Measurements from ENCODE around the gene RNF151. TPM values are rescaled to one million over a fixed set of nuclear protein-coding genes. Genes with fewer than 3 reads are reported as not detected.

The RNF151 gene
- total and polyA plus RNA-seq, 2 of the 13 experiments (the other 11 are each of a cell fraction or from before 2014, with no cell fraction given), result not detected

DNA sequence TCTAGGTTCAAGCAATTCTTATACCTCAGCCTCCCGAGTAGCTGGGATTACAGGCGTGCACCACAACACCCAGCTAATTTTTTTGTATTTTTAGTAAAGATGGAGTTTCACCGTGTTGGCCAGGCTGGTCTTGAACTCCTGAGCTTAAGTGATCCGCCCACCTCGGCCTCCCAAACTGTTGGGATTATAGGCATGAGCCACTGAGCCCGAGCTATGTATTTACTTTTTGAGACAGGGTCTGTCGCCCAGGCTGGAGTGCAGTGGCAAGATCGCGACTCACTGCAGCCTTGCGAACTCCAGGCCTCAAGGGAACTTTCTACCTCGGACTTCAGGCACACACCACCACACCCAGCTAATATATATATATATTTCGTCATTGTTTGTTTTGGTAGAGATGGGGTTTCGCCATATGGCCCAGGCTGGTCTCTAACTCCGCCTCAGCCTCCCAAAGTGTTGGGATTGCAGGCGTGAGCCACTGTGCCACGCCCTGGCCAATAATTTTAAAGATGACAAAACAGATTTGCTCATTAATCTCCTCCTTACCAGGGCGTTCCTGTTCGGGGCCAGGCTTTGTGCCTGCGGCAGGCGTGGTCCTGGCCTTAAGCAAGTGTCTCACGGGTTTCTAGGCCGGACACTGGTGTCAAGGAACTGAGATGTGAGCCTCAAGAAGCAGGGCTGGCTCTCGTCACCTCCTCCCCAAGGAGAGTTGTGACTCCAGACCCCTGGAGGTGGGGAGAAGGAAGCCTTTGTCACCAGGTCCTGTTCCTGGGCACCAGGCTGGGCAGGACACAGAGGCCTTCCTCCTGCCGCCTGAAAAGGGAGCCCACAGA, 48.7 kb downstream of the RNF151 start (continued):
- TF ChIP-seq, protein P1, sequence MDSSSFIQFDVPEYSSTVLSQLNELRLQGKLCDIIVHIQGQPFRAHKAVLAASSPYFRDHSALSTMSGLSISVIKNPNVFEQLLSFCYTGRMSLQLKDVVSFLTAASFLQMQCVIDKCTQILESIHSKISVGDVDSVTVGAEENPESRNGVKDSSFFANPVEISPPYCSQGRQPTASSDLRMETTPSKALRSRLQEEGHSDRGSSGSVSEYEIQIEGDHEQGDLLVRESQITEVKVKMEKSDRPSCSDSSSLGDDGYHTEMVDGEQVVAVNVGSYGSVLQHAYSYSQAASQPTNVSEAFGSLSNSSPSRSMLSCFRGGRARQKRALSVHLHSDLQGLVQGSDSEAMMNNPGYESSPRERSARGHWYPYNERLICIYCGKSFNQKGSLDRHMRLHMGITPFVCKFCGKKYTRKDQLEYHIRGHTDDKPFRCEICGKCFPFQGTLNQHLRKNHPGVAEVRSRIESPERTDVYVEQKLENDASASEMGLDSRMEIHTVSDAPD (CRISPR knock-in tag; IDR thresholded peaks at IDR 0.05), result peak; percentile 93
- TF ChIP-seq ZNF441 (CRISPR knock-in tag; IDR thresholded peaks at IDR 0.05; ENCODE audit: borderline replicate concordance) (peak; percentile 73), ZNF292 (CRISPR knock-in tag; IDR thresholded peaks at IDR 0.05; ENCODE audit: borderline replicate concordance, low read depth) (no peak), ZNF143 (CRISPR knock-in tag; IDR thresholded peaks at IDR 0.05) (no peak), ZNF253 (CRISPR knock-in tag; IDR thresholded peaks at IDR 0.05; ENCODE audit: borderline replicate concordance) (no peak), SMARCE1 (IDR thresholded peaks at IDR 0.05; ENCODE audit: borderline replicate concordance) (no peak), ZFP36 (IDR thresholded peaks at IDR 0.05; ENCODE audit: borderline replicate concordance, low read depth, low read length, partially characterized antibody) (no peak), ZNF251 (CRISPR knock-in tag; IDR thresholded peaks at IDR 0.05) (no peak), ZNF543 (CRISPR knock-in tag; IDR thresholded peaks at IDR 0.05) (no peak), ZNF563 (CRISPR knock-in tag; IDR thresholded peaks at IDR 0.05) (no peak), ELF3 (CRISPR knock-in tag; IDR thresholded peaks at IDR 0.05) (no peak), ZNF136 (CRISPR knock-in tag; IDR thresholded peaks at IDR 0.05; ENCODE audit: low read depth) (no peak), ETV6 (CRISPR knock-in tag; conservative IDR thresholded peaks at IDR 0.05) (no peak), ZNF772 (CRISPR knock-in tag; IDR thresholded peaks at IDR 0.05) (no peak), DR1 (CRISPR knock-in tag; IDR thresholded peaks at IDR 0.05) (no peak), ZNF567 (CRISPR knock-in tag; IDR thresholded peaks at IDR 0.05; ENCODE audit: borderline replicate concordance) (no peak), CBX1 (IDR thresholded peaks at IDR 0.05; ENCODE audit: low read depth) (no peak), ZNF512B (CRISPR knock-in tag; IDR thresholded peaks at IDR 0.05; ENCODE audit: borderline replicate concordance) (no peak), ZFP37 (CRISPR knock-in tag; IDR thresholded peaks at IDR 0.05; ENCODE audit: borderline replicate concordance) (no peak), ZSCAN20 (CRISPR knock-in tag; IDR thresholded peaks at IDR 0.05; ENCODE audit: borderline replicate concordance) (no peak), RAD51 (IDR thresholded peaks at IDR 0.05; ENCODE audit: borderline replicate concordance) (no peak)
- TF ChIP-seq, protein P2, sequence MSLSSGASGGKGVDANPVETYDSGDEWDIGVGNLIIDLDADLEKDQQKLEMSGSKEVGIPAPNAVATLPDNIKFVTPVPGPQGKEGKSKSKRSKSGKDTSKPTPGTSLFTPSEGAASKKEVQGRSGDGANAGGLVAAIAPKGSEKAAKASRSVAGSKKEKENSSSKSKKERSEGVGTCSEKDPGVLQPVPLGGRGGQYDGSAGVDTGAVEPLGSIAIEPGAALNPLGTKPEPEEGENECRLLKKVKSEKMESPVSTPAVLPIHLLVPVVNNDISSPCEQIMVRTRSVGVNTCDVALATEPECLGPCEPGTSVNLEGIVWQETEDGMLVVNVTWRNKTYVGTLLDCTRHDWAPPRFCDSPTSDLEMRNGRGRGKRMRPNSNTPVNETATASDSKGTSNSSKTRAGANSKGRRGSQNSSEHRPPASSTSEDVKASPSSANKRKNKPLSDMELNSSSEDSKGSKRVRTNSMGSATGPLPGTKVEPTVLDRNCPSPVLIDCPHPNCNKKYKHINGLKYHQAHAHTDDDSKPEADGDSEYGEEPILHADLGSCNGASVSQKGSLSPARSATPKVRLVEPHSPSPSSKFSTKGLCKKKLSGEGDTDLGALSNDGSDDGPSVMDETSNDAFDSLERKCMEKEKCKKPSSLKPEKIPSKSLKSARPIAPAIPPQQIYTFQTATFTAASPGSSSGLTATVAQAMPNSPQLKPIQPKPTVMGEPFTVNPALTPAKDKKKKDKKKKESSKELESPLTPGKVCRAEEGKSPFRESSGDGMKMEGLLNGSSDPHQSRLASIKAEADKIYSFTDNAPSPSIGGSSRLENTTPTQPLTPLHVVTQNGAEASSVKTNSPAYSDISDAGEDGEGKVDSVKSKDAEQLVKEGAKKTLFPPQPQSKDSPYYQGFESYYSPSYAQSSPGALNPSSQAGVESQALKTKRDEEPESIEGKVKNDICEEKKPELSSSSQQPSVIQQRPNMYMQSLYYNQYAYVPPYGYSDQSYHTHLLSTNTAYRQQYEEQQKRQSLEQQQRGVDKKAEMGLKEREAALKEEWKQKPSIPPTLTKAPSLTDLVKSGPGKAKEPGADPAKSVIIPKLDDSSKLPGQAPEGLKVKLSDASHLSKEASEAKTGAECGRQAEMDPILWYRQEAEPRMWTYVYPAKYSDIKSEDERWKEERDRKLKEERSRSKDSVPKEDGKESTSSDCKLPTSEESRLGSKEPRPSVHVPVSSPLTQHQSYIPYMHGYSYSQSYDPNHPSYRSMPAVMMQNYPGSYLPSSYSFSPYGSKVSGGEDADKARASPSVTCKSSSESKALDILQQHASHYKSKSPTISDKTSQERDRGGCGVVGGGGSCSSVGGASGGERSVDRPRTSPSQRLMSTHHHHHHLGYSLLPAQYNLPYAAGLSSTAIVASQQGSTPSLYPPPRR (CRISPR knock-in tag; IDR thresholded peaks at IDR 0.05; ENCODE audit: borderline replicate concordance), result no peak

Data from HepG2 (cell line).